Measurements from ENCODE around the gene FRAS1.
"Not testable (repeated sequence)": the region's sequence is repeated elsewhere in the genome, so short reads cannot be mapped to it uniquely, and the experiment has no call there.

Gene FRAS1

DNA sequence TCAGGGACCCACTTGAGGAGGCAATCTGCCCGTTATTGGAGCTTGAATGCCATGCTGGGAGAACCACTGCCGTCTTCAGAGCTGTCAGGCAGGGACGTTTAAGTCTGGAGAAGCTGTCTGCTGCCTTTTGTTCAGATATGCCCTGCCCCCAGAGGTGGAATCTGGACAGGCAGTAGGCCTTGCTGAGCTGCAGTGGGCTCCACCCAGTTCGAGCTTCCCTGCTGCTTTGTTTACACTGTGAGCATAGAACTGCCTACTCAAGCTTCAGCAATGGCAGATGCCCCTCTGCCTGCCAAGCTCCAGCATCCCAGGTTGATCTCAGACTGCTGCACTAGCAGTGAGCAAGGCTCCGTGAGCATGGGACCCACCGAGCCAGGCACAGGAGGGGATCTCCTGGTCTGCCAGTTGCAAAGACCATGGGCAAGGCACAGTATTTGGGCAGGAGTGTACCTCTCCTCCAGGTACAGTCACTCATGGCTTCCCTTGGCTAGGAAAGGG lies 68.8 kb downstream of the FRAS1 start:
- DNase-seq: not testable (repeated sequence)

DNA sequence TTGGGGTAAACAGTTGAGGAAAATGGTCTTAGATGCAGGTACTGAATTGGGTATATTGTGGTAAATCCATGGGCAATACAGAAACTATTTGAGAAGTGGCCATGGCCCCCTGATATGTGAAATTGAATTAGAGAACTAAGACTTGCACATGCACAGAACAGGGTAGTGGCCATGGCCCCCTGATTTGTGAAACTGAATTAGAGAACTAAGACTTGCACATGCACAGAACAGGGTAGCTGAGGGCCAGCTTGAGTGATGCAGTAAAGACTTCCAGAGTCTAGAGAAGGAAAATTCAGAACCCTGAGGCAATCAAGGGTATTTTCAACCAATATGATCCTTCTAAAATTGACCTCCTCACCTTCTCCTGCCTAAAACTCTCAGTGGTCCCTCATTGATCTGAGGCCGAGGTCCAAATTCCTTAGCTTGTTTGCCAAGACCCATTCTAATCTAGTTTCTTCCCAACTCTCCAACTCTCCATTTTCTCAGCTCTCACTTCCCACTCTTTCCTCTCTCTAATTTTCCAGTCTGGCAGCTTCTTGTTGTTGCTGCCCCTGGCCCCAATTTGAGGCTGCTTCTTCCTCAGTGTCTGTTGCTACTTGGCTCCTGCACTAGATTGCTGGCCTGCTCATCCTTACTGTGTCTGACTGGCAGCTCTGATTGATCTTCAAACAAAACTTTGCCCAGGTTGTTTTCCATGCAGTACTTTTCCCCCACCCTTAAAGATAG lies 72.4 kb downstream of the FRAS1 start:
- DNase-seq: no peak

DNA sequence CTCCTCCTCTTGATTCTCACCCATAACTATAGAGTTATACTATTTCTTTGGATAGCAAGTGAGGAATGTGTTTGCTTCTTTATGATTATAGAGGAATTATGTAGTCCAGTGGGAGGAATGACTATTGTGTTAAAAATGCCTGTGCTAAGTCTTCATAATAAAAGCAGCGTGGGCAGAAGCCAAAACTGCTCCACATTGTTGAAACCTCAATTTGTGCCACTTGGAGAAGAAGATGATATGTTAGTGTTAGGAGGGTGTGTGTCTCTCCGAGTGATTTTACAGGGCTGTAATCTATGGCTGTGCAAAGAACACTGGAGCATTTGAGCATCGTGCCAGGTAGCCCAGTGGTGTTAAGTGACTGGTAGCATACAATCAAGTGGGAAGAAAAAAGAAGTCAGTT lies 74.3 kb downstream of the FRAS1 start:
- no peak for DNase-seq

DNA sequence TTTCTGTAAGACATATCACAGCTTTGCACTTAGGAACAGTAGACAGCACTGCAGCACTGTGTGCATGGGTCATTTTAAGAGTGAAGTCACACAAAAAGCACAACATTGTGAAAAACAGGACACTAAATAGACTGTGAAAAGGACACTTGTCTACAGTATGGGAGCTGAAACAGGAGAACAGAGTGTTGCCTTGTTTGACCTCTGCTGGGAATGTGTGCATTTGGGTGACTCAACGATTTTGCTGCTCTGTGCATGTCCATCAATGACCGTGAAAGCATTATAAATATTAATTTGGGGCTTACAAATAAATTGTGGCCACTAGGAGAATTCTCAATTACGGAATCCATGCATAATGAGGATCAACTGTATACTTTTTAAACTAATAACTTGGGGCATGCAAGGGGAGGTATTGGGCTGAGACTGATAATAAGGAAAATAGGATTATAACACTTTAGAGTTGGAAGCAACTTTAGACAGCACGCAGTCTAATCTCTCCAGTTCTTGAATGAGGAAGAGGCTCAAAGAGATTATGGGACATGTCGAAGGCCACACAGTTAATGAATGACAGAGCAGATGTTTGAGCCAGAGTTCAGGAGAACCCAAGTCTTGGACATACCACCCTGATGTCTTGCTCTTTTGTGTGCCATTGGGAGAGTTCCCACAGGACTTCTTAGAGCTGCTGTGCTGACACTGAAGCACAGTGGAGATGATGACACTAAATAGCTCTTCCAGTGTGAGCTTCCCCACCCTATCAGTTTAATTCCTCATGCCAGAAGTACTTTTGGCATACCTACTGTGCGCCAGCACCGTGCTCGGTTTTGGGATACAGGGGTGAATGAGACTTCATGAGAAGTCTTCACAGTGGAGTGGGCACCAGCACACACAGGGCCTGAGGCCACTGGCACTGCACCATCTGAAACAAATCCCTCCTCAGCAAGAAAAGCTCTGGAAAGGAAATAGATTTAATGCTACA lies 79.3 kb downstream of the FRAS1 start:
- no peak for DNase-seq

DNA sequence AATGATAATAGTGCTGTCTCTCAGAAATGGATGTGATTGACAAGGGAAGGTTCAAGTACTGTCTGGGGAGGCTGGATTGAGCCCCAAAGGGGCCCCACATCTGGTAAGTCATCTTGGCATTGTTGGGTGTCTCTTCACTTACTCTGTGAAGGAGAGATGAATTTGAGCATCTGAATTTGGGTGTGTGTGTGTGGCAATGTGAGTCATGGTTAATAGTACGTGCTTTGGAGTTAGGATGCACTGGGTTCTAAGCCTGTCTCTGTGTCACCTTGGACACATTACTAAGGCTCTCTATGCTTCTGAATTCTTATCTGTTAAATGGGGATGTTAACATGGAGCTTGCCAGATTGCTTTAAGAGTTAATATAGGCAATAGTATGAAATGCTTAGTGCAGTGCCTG lies 80.4 kb downstream of the FRAS1 start:
- DNase-seq: no peak

DNA sequence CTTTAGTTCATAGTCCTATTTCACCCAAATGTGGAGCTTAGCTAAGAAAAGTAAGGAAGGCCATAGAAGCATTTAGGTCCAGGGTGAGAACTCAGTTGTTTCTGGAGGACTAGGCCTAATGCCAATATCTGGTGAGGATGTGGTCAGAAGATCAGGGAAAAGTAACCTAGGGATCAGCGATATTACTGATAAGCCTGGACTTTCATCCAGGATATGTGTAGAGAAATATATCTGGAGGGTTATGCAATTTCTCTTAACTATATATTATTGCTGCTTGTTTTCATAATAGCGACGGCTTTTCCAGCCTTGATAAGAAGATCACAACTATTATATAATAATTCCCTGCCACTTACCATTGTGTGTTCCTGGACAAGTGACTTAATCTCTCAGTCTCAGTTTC lies 81.1 kb downstream of the FRAS1 start:
- no peak for DNase-seq

DNA sequence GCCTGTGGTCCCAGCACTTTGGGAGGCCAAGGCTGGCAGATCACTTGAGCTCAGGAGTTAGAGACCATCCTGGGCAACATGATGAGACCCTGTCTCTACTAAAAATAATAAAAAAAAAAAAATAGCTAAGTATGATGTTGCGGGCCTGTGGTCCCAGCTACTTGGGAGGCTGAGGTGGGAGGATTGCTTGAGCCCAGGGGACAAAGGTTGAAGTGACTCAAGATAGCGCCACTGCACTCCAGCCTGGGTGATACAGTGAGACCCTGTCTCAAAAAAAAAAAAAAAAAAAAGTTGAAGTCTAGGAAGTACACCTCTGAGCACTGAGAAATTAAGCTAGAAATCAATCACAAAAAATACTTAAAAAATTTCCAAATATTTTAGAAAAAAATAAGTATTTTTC lies 86.5 kb downstream of the FRAS1 start:
- DNase-seq: no peak

DNA sequence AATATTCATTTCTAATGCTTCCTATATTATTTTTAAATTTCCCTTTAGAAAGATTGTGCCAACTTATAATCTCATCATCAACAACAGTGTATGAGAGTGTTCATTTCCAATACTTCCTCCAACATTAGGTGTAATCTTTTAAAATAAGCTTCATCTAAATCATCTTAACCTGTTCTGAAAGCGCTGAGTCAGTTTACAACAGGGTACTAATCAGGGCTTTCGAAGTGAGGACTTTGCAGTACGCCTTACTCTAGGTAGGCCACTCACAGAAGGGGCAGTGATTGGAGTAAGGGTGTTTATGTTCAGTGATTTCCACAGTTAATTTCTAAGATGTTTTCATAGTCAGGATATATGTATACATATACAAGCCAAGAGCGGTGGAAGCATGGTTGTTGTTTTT lies 87.9 kb downstream of the FRAS1 start:
- no peak for DNase-seq

DNA sequence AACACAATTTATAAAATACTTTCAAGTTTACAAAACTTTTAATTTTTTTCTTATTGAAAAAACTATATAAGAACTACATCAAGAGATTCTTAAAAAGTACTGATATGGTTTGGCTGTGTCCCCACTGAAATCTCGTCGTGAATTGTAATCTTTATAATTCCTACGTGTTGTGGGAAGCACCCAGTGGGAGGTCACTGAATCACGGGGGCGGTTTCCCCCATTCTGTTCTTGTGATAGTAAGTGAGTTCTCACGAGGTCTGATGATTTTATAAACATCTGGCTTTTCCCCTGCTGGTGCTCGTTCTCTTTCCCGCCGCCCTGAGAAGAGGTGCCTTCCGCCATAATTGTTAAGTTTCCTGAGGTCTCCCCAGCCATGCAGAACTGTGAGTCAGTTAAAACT lies 88.5 kb downstream of the FRAS1 start:
- no peak for DNase-seq

DNA sequence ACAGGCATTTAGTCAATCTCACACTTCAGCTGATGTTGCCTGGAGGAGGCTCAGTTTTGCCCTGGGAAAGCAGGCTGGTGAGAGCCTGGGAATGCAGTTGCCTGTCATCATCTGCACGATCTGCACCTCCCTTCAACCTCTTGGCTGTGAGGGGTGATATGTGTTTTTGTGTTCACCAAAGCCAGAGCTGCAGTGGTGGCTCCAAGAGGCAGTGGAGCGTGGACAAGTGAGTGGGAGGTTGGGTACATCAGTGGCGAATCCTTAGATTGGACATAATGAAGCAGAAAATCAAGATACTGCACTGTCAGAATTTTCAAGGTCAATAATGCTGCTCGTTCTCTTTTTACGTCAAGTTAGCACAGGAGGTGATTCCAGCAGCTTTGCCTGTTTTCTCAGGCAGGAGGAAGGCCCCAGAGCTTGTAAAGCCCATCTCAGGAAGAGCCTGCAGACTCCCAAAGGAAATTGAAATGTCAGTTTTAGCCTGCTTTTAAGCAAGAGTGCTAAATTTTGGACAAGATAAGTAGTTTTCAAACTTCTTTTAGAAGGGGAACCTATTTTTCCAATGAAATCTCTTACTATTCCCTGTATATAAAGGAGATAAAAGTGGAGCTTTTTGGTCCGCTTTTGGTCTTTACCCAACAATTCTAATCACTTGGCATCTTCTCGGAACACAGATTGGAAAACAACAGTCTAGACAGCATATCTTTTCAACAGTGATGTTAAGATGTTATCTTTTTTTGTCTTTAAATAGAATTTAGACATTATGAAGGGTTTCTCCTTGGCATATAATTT lies 92.8 kb downstream of the FRAS1 start:
- DNase-seq: no peak

DNA sequence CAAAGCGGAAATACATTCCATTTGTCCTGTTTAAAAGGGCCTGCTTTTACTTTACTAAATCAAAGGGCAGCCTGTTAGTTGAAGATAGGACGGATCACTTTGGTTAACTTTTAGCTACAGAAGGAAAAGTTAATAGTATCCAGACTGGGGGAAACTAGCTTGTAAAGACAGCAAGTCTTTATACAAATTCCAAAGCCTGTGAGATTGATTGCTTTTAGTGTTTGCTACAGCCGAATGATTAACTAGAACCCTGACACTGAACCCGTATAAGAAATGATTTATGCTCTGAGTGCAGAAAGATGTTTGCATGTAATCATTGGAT lies 93.4 kb downstream of the FRAS1 start:
- no peak for DNase-seq

DNA sequence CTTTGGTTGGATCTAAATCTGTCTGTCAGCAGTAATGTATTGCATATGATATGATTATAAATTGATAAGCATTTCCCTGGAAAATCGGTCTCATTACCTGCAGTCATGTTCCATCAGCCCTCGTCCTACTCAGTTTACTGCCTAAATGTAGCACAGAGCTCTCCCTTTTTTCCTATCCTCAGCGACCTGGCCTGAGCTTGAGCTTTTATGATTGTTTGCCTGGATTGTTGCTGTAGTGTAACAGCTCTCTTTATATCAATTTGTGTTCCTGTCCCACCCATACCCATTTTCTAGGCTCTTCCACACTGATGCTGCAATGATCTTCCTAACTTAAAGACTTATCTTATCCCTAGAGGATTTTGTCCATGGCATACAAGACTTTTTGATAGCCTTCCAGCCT lies 95.7 kb downstream of the FRAS1 start:
- no peak for DNase-seq

DNA sequence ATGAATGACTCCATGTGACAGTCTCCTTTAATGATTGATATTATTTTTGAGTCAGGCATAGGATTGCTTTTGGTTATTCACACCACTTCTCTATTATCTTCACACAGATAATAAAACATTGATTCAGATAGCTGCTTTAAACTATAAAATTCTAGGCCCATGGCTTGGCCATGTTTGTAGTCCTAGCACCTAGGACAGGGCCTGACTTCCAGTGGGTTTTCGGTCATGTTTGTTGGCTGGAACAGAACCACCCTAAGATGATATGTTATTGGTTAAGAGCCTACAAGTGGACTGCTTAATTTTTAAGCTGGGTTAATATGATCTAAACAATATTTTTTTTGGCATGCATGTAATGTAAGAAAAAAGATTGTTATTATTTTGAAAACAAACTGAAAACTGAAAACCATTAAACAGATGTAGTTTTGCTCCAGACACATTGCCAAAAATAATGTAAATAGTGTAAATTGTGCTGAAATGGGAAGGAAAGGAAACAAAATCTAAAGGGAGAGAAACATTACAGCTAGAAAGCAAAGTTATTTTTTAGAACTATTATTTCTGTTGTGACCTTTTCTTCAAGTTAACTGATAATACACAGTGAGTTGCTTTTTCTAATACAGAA lies 98.0 kb downstream of the FRAS1 start:
- no peak for DNase-seq

DNA sequence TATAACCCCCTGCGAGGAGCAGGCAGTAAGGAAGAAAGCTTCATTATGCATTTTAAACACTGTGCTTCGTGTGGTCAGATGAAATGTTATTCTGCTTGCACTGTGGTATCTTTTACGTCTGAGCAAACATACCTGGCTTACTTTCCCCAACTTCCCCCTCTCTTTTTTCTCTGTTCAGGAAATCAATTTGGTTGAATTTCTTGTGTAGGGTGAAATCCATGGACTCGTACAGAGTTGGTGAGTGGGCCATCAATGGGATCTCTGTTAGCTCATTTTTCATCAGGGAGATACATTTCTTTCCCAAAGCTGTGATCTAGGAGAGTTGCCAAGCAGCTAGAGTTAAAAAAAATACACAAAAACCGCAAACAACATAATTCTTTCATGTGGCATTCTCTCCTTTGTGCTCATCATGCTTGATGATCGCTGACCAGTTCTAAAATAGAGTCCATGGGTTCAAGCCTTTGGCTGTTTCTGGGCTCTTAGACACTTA lies 98.5 kb downstream of the FRAS1 start:
- DNase-seq: no peak

DNA sequence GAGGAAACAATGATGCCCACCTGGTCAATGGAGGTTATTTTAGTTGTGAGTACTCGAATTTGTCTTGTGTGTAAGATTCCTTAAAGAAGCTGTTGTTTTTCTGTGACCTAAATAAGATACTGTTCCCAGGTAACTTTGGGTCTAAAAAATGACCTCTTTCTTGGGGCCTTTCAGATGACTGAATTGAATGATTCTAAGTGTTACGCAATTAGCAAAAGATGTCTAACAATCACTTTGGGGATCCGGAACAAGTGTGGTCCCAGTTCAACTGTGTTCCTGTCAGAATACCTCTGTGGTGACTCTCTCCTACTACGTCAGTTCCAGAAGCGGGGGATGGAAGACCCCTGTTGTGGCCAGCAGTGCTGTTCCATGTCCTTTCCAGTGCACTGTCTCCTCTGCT lies 99.4 kb downstream of the FRAS1 start:
- DNase-seq: no peak

DNA sequence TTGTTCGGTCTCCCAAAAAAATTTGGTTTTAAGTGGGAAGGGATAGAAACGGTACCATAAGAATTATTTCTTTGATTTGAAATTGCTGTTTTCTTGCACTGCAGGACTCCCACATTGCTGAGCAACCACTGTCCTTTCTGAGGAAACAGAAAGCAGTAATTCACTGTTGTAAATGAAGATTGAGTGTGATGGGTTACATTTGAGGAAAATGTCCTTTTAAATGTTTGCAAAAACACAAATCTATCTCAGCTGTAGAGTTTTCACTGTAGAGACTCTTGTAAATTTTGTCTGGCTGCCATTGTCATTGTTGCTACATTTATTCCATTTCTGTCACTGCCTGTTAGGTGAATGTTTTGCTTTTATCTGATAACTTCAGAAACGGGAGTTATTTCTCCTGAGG lies 105.2 kb downstream of the FRAS1 start:
- no peak for DNase-seq

DNA sequence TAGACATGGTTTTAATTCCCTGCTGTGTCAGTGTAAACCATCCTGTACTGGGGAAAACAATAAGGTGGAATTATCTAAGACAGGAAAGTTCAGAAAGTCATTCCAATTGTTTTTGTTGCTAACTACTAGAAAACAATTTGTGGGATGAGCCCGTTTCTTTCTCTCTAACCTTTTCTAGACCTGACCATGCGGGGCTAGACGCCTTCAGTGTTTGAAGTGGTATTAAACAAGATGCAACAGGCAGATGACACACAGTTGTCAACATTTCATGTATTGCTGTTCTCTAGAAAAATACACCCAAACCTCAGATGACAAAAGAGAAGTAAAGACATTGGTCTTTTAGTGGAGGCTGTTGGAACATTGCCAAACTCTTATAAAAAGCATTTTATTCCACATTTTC lies 105.7 kb downstream of the FRAS1 start:
- no peak for DNase-seq

DNA sequence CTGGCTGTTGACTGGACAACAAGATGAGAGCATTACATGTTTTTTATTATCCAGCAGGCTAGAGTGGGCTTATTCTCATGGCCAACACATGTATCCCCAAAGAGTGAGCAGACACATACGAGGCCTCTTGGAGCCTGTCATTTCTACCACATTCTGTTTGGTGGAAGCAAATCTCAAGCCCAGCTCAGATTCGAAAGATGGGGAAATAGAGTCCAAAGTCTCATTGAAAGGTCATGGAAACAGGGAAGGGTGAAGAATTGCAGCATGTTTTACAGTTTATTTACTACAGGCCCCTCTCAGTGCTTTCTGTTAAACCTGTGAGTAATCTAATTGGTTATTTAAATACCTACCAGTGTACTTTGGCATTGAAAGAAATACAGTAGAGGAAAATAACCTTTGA lies 108.6 kb downstream of the FRAS1 start:
- DNase-seq: no peak

DNA sequence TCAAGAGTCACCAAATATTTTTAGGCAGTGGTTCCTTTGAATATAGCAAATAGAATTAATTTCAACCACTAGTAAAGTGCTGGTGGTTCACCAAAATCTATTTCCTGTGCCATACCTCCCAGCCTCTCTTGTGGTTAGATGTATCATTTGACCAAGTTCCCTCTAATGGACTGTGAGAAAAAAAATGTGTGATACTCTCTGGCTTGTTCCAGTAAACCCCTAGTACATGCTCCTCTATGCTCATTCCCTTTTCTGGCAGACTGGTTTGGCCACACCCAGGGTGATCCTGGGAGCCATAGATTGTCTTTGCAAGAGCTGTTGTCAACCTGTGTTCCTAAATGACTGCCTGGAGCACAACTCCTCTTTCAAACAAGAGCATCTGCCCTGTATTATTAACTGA lies 109.5 kb downstream of the FRAS1 start:
- no peak for DNase-seq

DNA sequence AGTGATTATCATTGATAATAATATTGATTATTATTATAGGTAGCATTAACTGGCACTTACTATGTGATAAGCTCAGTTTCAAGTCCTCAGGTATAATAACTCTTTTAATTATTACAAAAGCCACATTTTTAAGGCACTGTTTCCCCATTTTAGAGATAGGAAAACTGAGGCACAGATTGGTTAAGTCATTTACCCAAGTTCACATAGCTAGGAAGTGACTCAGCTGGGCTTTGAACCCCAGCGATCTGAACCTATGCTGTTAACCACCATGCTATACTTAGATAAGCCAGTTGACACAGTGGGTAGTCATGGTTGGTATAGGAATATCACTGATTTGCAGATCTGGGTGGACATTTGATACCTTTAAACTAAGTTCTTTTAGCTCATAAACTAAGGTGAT lies 110.4 kb downstream of the FRAS1 start:
- no peak for DNase-seq

DNA sequence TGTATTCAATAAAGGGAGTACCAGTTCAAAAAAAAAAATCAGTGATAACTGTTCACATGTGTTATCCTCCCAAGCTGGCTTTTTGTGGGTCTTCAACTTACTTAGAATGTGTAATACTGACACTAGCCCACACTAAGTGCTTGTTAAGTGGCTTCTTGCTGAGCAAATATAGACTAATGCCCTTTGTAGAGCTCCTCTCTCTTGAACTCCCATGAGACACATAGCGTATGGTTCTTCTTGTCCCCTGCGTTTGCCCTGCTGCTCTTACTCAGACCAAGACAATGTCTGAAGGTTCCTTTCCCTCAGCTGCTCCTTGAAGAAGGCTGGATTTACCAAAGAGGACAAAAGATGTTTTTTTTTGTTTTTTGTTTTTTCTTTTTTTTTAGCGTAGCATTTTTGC lies 110.9 kb downstream of the FRAS1 start:
- DNase-seq: no peak

DNA sequence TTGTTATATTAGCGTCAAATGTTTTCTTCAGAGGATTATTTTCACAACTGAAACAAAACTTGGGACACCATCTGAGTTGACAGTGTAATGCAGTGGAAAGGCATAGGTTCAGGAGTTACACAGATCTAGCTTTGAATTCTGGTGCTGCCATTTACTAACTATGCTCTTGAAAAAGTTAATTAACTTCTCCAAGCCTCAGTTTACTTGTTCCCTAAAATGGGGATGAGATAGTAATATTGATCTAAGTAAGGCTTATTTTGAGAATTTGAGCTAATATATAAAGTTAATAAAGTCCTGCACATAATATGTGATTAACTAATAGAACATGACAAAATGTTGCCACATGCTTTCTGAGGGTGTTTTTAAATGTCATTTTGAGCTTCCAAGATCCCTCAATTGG lies 112.6 kb downstream of the FRAS1 start:
- DNase-seq: no peak

DNA sequence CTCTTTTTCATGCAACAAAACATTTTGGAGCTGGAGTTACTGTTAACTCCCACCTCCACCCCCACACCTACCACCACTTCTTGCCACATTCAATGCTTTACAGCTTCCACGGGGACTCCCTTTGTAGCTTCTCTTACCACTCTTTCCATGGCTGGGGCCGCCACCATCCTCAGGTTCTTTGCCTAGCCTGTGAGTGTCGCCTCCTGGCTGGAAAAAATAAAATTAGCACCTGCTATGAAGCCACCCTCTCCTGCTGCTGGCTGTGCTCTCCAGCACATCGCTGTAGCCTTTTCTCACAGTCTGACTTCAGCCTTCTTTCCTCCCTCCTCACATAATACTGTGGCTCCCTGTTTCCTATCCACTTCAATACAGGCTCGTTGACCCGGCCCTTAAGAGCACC lies 114.4 kb downstream of the FRAS1 start:
- DNase-seq: no peak

Measured in cortex of kidney (tissue), 1 donor.